GM18868 (cell line): ENCODE results near the gene FREY1.
A peak's percentile ranks its signal among the peaks of the same experiment; 100 is the strongest.
"Not testable (repeated sequence)": the region's sequence is repeated elsewhere in the genome, so short reads cannot be mapped to it uniquely, and the experiment has no call there.

Experiments
- ATAC-seq: cut with Tn5 transposase; IDR thresholded peaks from one replicate; pipeline ENCODE4 v1.9.1; 2021; ENCODE audit warnings: mild to moderate bottlenecking, moderate library complexity; ENCODE audit not compliant: unreplicated experiment

FREY1 gene

GRCh38 chr11:45917286-45917622 lies 10.2 kb upstream of the FREY1 start:
- ATAC-seq, result no peak

- ATAC-seq, result no peak
These were observed 8.4 kb upstream of the FREY1 start for GRCh38 chr11:45915446-45915845.

GRCh38 chr11:45913942-45914635 lies 7.0 kb upstream of the FREY1 start:
- ATAC-seq, result no peak

GRCh38 chr11:45913514-45913913 lies 6.4 kb upstream of the FREY1 start:
- ATAC-seq, result no peak

- ATAC-seq, result no peak
These were observed 3.6 kb upstream of the FREY1 start for GRCh38 chr11:45910623-45911022.

GRCh38 chr11:45909594-45910475 lies 2.8 kb upstream of the FREY1 start:
- ATAC-seq, result no peak

GRCh38 chr11:45907911-45908370 lies 870 bp upstream of the FREY1 start:
- no peak for ATAC-seq

- ATAC-seq, result no peak
These were observed 882 bp downstream of the FREY1 start for GRCh38 chr11:45906096-45906682.

GRCh38 chr11:45905576-45905975 lies 1.5 kb downstream of the FREY1 start:
- not testable (repeated sequence) for ATAC-seq

GRCh38 chr11:45905095-45905494 lies 2.0 kb downstream of the FREY1 start:
- no peak for ATAC-seq

- no peak for ATAC-seq
These were observed 2.7 kb downstream of the FREY1 start for GRCh38 chr11:45904309-45904915.

- ATAC-seq, result no peak
These were observed 4.4 kb downstream of the FREY1 start for GRCh38 chr11:45902452-45903380.

GRCh38 chr11:45901626-45902025 lies 5.4 kb downstream of the FREY1 start:
- no peak for ATAC-seq

- ATAC-seq, result no peak
These were observed 6.0 kb downstream of the FREY1 start for GRCh38 chr11:45900916-45901617.

- ATAC-seq, result peak; percentile 21
These were observed 6.8 kb downstream of the FREY1 start for GRCh38 chr11:45900175-45900800.

- ATAC-seq, result peak; percentile 73
These were observed 7.5 kb downstream of the FREY1 start for GRCh38 chr11:45899448-45900174.

- no peak for ATAC-seq
These were observed 8.0 kb downstream of the FREY1 start for GRCh38 chr11:45899086-45899447.

- ATAC-seq, result no peak
These were observed 9.5 kb downstream of the FREY1 start for GRCh38 chr11:45897556-45897955.
